GM19397 (cell line): ENCODE results near the gene VSX2.
A peak's percentile ranks its signal among the peaks of the same experiment; 100 is the strongest.

Experiments
- ATAC-seq: cut with Tn5 transposase; IDR thresholded peaks from one replicate; pipeline ENCODE4 v1.9.1; 2021; ENCODE audit warnings: mild to moderate bottlenecking, moderate library complexity; ENCODE audit not compliant: unreplicated experiment

The VSX2 gene

DNA sequence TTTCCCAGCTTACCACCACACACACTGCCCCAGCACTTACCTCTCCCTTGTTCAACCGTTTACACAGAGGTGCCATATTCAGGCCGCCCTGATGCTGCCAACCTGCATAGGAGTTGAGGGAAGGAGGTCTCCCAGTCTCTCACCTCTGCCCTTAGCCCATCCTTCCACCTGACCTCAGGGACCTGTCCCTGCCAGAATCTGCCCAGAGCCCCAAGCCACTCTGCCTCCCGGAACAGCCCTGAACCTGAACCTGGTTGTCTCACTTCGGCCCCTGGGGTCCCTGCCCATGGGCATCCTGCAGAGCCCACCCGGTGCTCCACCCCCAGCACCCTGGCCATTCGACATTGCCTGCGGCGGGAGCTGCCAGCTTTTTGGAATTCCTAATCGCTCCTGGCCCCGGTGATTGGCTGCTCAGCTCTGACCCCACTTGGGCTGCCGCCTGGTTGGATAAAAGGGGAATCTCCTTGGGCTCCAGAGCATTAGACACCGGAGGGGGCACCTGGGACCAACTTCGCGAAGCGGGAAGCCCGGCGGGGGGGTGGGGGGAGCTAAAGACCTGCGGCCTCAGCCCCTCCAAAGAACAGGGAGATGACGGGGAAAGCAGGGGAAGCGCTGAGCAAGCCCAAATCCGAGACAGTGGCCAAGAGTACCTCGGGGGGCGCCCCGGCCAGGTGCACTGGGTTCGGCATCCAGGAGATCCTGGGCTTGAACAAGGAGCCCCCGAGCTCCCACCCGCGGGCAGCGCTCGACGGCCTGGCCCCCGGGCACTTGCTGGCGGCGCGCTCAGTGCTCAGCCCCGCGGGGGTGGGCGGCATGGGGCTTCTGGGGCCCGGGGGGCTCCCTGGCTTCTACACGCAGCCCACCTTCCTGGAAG, at the start of gene VSX2:
Gene VSX2, plus strand, starts transcription at position 476 of the 874 bp plus-strand sequence. Its CDS starts 113 bp downstream, at position 589.
- no peak for ATAC-seq

DNA sequence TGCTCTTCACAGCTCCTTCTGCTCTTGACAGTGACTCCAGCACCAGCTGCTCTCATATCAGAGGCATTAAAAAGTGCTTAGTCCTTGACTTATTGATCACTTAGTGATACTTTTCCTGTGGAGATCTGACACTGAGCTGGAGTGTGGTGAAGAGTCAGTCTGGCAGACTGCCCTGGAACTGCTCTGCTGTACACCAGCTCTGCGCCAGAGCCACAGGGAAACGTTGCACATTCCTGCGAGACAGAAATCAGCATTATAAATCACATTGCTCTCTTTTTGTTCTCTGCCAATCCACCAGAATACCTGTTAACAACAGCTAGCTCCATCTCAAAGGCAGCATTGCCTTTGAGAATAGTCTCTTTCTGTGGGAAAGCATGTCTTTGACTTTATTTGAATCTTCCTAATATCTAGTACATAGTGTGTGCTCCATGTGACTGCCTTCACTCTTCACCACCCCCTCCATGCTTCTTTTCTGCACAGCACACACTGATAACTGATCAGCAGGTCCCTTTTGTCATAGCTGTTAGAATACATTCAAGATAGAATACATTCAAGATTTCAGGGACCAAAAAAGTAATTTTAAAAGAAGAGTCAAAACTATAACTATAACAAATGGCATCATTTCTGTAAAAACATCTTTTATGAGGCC, 48.2 kb upstream of the VSX2 start:
- ATAC-seq = no peak

DNA sequence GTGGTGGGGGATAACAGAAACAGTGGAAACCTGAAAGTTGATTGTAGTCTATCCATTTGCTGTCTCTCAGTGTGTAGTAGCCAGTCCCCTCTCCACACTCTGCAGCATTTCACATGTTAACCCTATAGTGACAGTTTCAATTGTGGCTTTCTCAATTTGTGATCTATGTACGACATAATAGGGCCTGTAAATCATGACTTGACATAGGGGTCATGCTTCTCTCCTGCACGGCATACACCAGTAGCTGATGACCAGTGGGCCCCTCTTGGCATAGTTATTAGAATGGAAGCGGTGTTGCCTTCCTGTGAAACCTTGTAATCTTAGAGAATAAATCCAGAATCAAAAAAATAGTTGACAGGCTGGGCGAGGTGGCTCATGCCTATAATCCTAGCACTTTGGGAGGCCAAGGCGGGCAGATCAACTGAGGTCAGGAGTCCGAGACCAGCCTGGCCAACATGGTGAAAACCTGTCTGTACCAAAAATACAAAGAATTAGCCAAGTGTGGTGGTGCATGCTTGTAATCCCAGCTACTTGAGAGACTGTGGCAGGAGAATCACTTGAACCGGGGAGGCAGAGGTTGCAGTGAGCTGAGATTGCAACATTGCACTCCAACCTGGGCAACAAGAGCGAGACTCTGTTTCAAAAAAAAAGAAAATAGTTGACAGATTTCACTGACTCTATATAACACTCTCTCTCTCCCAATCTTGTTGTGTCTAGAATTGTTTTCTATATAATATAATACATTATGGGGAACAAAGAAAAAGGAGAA, 44.6 kb upstream of the VSX2 start:
- ATAC-seq = no peak

DNA sequence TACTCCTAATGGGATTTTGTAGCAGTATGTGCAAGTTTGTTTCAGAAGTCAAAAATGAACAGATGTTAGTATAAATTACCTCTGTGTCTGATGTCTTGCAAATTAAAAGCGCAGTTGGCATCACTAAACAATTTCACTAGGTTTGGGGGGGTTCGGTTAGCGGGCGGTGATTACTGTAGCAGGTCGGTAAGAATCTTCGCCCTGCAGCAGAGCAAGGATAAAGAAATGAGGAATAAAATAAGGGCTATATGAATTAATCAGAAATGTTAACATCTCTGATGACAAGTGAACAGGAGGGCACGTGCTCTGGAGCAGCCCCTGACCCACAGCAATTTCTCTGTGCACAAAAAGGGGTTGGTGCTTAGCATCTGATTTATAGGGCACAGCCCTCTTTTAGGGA, 43.6 kb upstream of the VSX2 start:
- no peak for ATAC-seq

DNA sequence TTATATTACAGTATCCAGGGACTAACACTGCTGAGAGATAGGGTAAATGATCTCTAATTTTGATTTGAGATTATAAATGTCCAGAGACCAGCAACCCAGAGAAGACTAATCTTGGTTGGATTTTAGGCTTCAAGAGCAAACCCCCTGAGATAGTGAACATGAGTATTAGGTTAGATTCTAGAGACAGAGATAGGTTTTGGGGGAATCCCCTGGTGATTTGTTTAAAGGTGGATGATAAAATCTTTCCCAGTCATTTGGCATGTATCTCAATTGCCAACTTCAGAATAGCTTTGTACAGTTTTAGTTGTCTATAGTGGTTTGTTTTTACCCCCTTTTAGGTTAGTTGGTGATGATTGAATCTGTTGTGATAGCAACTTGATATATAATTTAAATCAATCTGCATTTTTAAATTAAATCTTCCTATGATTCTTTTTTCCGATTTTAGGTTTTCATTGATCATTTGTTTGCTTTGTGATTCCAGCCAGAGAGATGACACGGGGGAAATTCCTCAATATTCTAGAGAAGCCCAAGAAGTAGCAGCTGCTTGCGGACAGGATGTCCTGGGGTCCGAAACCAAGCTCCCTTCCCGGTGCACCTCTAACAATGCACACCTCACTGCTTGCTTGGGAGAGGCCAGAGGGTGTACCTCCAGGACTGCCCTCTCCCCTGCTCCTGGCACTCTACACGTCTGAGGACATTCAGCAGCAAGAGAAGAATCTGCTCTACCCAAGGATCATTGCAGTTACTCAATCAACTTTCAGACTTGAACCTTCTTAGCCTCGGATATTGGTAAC, 40.6 kb upstream of the VSX2 start:
- ATAC-seq = no peak

DNA sequence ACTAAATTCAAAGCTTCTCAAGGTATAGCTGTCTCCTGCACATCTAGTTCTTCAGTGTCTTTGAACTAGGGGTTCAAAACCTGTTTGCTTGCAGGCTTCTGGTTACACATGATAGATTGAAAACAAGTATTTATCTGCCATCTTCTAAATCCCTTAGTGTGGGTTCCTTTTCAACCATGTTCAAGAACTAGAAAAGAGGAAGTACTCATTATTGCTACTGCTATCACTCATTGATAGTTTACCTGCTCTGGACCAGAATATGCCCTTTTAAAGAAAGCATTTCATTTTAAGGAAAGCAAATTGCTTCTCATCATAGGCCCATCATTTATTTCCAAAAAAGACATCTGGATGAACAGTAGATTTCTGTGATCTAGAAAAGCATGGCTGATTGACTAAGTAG, 37.1 kb upstream of the VSX2 start:
- ATAC-seq = no peak

DNA sequence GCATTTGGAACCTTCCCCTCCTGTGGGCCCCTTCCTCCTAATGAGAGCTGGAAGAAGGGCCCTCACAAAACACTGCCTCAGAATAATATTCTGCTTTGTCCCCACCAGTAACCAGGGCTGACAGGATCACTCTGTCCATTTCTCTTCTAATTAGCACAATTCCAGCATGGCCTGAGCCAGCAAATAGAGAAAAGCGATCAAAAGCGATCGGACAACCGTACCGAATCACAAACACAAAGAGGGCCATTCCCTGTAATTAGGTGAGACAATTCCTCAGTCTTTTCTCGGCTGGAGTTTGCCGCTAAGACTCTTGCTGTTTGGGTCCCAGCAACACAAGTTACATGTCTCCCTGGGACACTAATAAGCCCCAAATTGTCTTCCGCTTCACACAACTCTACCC, 35.6 kb upstream of the VSX2 start:
- no peak for ATAC-seq

DNA sequence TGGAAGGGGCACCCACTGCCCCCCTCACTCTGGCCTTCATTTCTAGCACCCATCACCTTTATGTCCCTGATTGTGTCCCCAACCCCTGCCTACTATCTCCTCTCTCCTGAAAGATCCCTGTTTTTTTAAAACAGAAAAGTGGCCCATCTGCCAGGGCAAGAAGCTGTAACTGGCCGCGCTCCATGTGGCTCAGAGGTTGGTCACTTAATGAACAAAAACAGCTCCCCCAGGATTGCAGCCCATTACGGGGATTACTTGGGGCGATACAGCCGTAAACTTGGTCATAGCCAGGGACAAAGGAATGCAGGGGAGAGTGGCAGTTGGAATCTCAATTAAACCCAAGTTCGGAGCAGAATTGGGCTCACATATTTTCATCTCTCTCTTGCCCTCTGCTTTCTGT, 34.8 kb upstream of the VSX2 start:
- no peak for ATAC-seq

DNA sequence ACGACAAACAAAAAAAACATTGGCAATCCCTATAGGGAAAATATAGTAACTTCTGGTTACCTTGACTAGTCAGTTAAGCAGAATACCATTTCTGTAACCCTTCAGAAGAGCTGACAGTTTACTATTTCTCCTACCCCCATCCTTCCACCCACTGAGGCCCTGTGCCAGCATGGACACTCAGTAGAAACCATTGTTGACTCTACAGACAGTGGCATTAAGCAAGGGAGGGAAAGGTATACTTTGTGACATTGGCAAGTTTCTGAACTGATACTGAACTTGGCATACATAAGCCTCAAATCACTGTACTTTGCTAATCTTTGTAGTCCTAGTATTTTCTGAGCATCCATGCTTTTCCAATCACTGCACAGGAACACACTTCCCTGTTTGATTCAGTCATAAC, 33.4 kb upstream of the VSX2 start:
- no peak for ATAC-seq

DNA sequence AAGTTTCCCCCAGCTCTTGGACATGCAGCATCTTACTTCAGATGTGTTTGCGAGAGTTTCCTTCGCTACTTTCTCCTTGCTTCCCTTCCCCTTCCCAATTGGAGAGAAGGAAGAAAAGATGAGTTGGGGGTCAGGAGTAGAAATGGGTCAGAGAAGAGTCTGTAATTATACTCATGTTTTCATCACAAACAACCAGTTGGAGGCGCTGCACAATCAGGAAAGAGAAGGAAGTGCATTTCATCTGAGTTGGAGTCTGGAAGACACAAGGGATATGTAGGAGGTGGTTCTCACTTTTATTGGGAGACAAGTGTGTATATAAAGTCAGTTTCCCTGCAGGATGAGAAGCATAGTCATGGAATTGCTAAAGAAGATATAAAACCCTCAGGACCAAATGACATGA, 31.3 kb upstream of the VSX2 start:
- no peak for ATAC-seq

DNA sequence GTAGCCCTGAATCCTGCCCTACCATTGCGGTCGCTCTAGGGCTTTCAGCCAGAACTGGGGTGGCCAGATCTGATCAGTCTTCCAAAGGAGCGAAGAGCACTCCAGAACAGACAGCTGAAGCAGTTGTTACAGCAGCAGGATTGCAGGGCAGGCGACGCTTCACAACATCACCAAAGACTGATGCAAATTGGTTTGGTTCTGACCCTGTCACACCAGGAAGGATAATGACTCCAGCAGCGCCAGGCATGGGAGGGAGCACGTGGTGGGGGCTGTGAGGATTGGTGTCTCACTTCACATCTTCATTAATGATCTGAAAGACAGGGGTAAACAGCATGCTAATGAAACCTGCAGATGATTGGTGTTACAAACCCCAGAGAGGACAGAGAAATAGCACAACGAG, 30.6 kb upstream of the VSX2 start:
- no peak for ATAC-seq

DNA sequence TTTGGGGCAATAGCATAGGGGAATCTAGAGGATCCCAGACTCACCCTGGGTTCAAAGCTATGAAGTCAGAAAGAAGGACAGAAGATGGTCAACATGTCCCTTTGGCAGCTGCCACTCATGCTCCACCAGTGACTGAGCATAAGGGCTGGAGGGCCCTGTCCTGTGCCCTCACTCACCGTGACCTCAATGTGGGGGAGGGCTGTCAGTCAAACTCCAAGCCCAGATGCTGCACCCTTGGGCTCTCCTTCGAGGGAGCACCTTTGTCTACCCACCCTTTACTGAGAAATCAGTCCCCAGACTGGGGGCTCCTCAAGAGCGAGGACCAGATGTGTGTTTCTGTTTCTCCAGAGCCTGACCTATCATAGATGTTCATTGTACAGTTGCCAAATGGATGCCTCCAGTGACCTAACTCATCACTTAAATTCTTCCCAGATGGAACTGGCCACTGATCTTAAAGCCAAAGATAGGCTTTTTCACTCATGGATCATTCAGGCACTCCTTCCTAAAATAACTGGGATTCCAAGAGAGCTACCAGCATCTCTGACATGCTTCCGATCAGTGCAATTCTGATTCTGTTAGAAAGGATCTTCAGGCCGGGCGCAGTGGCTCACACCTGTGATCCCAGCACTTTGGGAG, 27.2 kb upstream of the VSX2 start:
- ATAC-seq = no peak

DNA sequence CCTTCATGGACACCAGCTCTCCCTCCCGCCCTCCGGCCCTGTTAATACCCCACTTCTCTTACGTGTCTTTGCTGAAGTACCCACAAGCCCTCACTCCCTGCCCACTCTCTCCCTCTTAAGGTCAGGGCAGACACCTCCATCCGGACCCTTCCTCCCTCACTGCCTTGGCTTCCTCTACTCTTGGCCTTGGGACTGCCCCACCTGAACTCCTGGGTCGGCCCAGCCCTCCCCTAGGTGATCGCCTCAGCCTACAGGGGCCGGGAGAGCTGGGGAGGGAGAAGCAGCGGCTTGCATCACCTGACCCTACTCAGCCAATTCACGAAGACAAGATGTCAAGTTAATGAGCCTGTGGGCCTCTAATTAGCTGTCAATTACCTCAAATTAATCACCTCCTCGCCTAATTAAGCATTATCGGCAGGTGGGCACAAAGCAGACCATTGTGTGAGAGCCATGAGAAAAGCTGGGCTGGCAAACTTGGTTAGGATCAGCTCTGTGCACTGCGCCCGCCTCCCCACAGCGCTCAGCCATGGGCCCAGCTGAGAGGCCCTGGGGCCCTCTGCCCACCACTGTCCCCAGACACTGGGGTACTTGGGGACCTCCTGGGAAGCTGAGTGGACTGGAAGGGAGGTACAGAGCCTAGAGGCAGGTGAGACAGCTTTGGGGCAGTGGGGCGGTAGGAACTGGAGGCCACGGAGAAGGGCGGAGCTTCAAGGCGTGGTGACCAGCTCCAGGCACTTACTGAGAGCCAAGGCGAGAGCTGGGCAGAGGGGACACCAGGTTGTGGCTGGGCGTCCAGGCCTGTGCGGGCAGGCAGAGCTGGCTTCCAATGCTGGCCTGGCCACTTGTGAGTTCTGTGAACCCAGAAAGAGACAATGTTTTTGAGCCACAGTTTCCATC, 25.1 kb upstream of the VSX2 start:
- ATAC-seq = no peak

DNA sequence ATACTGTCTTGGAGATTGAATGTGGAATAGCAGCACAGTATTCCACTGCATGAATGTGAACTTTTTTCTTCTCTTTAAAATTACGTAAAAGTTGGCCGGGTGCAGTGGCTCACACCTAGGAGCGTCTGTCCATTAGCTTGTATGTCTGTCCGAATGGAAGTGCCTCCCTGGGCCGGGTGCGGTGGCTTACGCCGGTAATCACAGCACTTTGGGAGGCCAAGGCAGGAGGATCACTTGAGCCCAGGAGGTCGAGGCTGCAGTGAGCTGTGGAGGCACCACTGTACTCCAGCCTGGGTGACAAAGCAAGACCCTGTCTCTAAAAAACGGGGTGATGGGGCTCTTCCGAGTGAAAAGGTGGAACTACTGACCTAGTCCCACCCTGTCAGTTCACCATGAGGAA, 22.6 kb upstream of the VSX2 start:
- ATAC-seq = no peak

DNA sequence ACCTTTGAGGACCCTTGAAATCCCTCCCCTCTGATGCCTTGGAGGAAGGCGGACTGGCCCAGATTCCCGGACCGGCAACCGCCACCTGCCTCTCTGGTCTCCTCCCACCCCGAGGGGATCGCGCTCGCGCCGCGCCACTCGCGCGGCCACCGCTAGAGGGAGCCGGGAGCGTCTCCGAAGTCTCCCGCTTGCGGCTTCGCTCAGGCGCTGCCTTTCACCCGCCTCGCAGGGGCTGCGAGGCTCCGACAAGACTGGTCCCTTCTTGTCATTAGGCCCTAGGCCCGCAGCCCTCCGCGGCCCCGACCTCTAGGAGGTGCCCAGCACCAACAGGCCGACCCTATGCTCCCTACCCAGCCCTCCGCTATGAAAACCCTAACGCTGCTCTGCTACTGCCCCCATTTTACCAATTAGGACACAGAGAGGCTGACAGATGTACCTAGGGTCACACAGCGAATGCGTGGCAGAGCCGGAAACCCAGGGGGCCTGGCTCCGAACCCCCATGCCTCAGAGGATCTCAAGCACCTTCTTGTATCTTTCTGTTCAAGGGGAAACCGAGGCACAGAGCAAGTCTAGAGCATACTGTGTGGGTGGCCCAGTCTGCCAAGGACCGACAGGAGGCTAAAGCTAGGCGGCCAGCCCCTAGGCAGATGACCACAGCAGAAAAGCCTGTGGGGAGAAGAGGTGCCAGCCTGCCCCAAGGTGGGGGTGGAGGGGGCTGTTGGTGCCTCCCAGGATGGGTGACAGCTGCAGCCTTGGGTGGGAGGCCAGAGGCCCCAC, 21.4 kb upstream of the VSX2 start:
- peak; percentile 56 for ATAC-seq

DNA sequence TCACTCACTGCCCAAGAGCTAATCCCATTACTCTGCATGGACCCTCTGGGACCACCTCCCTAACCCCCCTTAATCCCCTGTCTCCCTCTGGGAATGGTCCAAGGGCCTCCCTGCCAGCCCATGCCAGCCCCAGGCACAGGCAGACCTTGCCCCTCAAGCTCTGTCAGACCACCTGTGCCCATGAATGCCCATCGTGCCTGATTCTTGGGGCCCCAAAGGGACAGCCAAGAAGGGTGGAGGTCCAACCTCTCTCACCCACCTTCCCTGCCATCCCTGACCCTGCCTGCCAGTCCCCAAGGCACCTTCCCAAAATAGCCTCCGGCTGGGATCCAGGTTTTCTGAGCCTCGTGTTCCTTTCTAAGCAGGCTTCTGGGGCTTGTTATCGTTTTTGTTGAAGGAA, 20.8 kb upstream of the VSX2 start:
- no peak for ATAC-seq

DNA sequence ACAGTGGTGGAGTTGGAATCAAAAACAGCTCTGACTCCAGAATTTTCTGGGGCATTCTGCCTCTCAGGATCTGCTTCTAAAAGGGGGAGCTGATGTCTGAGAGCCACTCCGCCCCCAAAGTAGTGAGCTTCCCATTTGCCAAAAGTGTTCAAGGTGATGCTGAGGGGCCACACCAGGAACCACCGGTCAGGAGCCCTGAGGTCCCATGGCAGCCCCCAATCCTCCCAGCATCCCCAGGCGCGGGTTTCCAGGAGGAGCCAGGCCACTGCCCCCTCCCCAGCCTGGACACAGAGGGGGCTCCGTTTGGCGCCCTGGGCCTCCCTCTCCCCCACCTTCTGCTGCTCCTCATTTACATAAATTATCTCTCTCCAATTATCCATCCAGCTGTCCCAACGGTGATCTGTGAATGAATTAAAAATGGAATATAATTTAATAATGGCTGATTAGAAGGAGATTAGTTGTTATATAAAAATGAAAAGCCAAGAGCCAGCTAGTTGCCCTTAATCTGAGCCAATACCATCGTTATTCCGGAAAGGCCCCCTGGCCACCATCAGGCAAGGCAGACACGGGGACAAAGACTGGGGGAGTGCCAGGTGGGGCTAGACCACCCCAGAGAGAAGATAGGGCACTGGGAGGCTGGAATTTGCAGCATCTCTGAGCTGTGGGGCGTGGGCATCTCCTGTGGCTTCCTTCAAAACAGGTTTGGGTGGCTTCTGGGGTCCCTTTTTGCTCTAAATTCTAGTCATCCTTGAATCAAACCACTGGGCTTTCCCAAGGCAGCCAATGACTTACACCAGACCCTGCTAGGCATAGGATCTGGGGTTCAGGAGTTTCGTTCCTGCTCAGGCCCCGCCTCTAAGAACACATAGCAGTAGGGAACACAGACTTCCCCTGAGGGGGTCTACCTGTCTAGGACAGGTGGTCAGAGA, 19.7 kb upstream of the VSX2 start:
- ATAC-seq = no peak

DNA sequence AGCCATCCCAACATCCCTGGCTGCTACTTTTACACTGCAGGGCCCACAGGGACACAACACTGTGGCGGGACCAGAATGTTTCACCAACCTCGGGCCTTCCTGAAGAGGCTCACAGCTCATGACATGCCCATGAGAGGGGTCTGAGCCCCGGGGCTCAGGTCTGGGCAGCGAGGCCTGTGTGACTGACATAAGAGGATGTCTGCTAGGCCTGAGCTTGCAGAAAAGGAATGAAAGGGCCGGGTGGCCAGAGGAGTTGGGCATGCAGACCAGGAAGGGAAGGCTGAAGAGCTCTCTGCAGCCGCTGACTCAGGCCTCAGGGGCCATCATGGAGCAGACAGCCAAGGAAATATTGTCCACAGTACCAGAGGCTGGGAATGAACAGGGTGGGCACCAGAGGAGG, 18.3 kb upstream of the VSX2 start:
- no peak for ATAC-seq
